ENCODE measurements around the gene CLDN5.

Gene CLDN5

DNA sequence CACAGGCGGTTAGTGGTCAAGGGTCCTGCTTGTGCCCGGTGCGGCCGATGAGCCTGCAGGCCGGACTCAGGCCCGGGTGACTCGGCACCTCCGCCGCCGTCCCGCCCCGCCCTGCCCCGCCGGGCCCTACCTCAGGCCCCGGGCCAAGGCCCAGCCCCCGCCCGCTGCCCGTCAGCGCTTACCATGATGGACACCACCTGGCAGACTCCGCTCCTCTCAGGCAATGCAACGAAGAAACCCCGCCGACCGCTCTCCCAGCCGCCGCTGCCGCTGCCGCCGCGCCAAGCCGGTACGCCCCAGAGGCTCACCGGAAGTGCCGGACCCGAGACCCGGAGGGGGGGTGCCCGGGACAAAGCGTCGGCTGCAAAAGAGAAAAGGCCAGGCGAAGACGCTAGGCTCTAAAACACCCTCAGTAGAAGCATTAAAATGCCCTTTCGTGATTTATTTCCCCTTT is 45.3 kb downstream of the CLDN5 start, which contains the start of gene UFD1:
Gene UFD1 (minus strand): TSS at position 293 of the 454 bp plus-strand sequence. CDS start 108 bp downstream, at position 185.
- no peak for FAIRE-seq

GRCh38 chr22:19478045-19478900 is 45.9 kb downstream of the CLDN5 start:
- FAIRE-seq: no peak

DNA sequence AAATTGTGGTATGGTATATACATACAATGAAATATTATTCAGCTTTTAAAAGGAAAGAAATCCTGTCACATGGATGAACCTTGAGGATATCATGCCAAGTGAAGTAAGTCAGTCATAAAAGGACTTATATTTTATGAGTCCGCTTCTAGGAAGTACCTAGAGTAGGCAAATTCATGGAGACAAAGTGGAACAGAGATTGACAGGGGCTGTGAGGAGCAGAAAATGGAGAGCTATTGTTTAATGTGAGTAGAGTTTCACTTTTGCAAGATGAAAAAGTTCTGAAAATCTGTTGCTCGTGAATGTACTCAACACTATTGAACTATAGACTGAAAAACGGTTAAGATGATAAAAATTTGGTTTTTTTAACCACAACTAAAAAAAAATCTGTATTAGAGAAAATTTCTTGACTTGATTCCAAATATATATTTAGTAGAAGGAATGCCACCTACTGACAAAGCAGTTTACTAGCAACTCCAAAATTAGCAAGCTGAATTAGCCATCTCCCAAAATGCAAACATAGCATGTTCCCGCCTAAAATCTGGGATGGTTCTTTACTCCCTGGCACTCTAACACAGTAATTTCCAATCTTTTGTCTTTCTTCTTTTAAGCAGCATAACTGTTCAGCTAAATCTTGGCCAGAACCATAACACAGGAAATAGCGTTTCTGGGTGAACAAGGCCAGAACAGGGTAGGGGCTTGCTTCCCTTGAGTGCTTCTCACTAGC is 46.7 kb downstream of the CLDN5 start:
- no peak for FAIRE-seq

DNA sequence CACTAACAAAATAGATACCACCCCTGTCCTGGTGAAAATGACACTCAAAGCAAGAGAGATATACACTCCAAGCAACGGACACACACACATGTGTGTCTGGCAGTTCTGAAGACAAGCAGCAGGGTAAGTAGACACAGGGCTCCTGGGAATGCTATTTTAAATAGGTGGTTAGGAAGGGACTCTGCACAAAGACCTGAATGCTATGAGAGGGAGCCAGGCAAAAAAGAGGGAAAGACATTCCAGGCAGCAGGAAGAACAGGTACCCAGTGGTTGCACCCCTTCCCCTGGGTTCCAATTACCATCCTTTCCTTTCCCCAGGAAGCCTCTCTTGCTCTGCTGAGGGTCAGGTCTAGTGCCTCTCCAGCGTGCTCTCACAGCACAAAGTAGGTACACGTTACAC is 48.2 kb downstream of the CLDN5 start:
- no peak for FAIRE-seq

DNA sequence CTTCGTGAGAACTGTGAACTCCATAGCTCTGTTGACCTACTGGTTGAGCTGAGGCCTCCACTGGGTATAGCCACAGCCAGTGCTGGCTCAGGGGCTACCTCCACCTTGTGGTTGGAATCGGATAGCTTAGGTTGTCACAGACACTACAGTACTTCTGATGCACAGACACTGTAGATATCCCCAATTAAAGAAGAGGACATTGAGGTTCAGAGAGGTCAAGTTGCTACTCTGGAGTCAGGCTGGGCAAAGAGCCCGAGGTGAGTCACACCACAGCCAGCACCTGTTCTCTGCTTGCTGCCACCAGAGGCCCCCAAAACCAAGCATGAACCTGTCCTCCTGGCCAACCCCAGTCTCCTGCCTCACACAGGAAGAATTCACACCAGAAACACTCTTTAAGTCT is 50.6 kb downstream of the CLDN5 start:
- FAIRE-seq: no peak

Data from colon (tissue), 2 donors.